Stomach (tissue), 9 donors: ENCODE results near the gene CSAD. TPM values are rescaled to one million over a fixed set of nuclear protein-coding genes. Genes with fewer than 3 reads are reported as not detected.
A peak's percentile ranks its signal among the peaks of the same experiment; 100 is the strongest.

ENCODE experiments used
- DNase-seq, 2 donors: peaks; one replicate each; pipeline versions ENCODE4 v3.0.0 to v3.0.0-alpha.2; 2013 to 2019
- H3K27ac ChIP-seq, 5 donors: fragments of 200-600 bp in 4 of 5; sonication (generic) in 4 of 5; one replicate each; pipeline ENCODE4 v1.5.1; 2013 to 2019; ENCODE audit warnings: mild to moderate bottlenecking in 1 of 5, moderate library complexity in 1 of 5
- H3K27me3 ChIP-seq, 3 donors: fragments of 200-600 bp; sonication (generic); one replicate each; pipeline ENCODE4 v1.5.1; 2017 to 2019; ENCODE audit warnings: mixed run types in 1 of 3
- H3K36me3 ChIP-seq, 4 donors: fragments of 200-600 bp; sonication (generic); 1 replicate in 3 of 4; 2 replicates in 1 of 4; pipeline ENCODE4 v1.5.1; 2016 to 2019
- H3K4me1 ChIP-seq, 4 donors: fragments of 200-600 bp; sonication (generic); one replicate each; pipeline ENCODE4 v1.5.1; 2016 to 2019
- H3K4me3 ChIP-seq, 4 donors: fragments of 200-600 bp; sonication (generic) in 3 of 4; one replicate each; pipeline ENCODE4 v1.5.1; 2016 to 2019; ENCODE audit warnings: mild to moderate bottlenecking in 1 of 4
- H3K9me3 ChIP-seq, 4 donors: fragments of 200-600 bp; sonication (generic); one replicate each; pipeline ENCODE4 v1.5.1; 2016 to 2019
- EP300 ChIP-seq: sonication (generic); formaldehyde crosslinking; IDR thresholded peaks from one replicate; pipeline ENCODE4 v1.6.1; 2017; ENCODE audit warnings: antibody characterized with exemption
- POLR2A ChIP-seq, 4 donors: fragments of 450-650 bp; IDR thresholded peaks; one replicate each; pipeline ENCODE4 v1.6.1; 2016; ENCODE audit warnings: antibody characterized with exemption in 4 of 4, control low read depth in 2 of 4, mild to moderate bottlenecking in 1 of 4, moderate library complexity in 1 of 4
- POLR2AphosphoS5 ChIP-seq, 3 donors: sonication (generic); formaldehyde crosslinking; IDR thresholded peaks; one replicate each; pipeline ENCODE4 v1.6.1; 2016; ENCODE audit warnings: antibody characterized with exemption in 3 of 3
- WGBS, 5 donors: extraction: QIAGEN DNeasy Blood & Tissue Kit in 3 of 5; methylation state at CpG; one replicate each; pipeline versions ENCODE4 v1.1.5 to v1.1.7; 2013 to 2018; 5-methylcytosine and 5-hydroxymethylcytosine counted together
- intact Hi-C: fragments of 100-400 bp; cut with DNase I; formaldehyde crosslinking; loops from one replicate; pipeline ENCODE4 v1.15.1; 2023; ENCODE audit warnings: low total_unique reads
- polyA plus RNA-seq, 3 donors: library from polyadenylated mRNA; stranded (reverse); fragments of 200-250 nt; gene quantifications; one replicate each; pipeline ENCODE4 v1.2.3, GENCODE V29; 2013
- total RNA-seq, 5 donors: library from RNA; depleted of rRNA; stranded (reverse); fragments of >200 nt; gene quantifications; one replicate each; pipeline versions ENCODE4 v1.1.0 to v1.2.3, GENCODE V29; 2014 to 2016
- TF ChIP-seq, protein P1 (sequence below), 7 experiments: fragments of 450-650 bp in 4 of 7; fragments of 200-600 bp in 3 of 7; sonication (generic) in 3 of 7; IDR thresholded peaks; one replicate each; pipeline ENCODE4 v1.5.1; 2016 to 2019; ENCODE audit warnings: antibody characterized with exemption in 7 of 7, control low read depth in 2 of 7, mild to moderate bottlenecking in 1 of 7
- donor health status: healthy with polysubstance abuse.
- donor health status: Bipolar disorder and iron deficiency.
- donor health status: healthy.

CSAD gene
- total and polyA plus RNA-seq, 8 donors, result 4.6 to 334 (median 35.5) TPM

GRCh38 chr12:53161119-53161911, 19.4 kb downstream of the CSAD start:
- no peaks in the 10 kb centered on the region for H3K27me3 ChIP-seq
- WGBS, 5 donors, result 82 to 93% (median 90%) methylated on average over 6 to 8 of the region's 8 CpGs
- no peak for DNase-seq
- peaks cover 0 to 23% (median 3%) of the 10 kb centered on the region in 4 donors for H3K36me3 ChIP-seq
- intact Hi-C loops, result no loop called here
- peaks cover 0 to 11% (median 7%) of the 10 kb centered on the region in 4 donors for H3K4me1 ChIP-seq
- no peak overlapping the region for H3K4me3 ChIP-seq
- no peak overlapping the region for H3K27ac ChIP-seq
- H3K9me3 ChIP-seq, result no peaks in the 10 kb centered on the region
- TF ChIP-seq, protein P1, sequence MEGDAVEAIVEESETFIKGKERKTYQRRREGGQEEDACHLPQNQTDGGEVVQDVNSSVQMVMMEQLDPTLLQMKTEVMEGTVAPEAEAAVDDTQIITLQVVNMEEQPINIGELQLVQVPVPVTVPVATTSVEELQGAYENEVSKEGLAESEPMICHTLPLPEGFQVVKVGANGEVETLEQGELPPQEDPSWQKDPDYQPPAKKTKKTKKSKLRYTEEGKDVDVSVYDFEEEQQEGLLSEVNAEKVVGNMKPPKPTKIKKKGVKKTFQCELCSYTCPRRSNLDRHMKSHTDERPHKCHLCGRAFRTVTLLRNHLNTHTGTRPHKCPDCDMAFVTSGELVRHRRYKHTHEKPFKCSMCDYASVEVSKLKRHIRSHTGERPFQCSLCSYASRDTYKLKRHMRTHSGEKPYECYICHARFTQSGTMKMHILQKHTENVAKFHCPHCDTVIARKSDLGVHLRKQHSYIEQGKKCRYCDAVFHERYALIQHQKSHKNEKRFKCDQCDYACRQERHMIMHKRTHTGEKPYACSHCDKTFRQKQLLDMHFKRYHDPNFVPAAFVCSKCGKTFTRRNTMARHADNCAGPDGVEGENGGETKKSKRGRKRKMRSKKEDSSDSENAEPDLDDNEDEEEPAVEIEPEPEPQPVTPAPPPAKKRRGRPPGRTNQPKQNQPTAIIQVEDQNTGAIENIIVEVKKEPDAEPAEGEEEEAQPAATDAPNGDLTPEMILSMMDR (IDR thresholded peaks at IDR 0.05), result no peak
- TF ChIP-seq POLR2A (IDR thresholded peaks at IDR 0.05), result no peak
- no peak for TF ChIP-seq POLR2AphosphoS5 (IDR thresholded peaks at IDR 0.05)
- TF ChIP-seq EP300, result no peak

GRCh38 chr12:53160673-53161072, 20.1 kb downstream of the CSAD start:
- no peak overlapping the region for H3K27ac ChIP-seq
- no peak for TF ChIP-seq POLR2A (IDR thresholded peaks at IDR 0.05)
- no peak for TF ChIP-seq EP300
- TF ChIP-seq, protein P1 (IDR thresholded peaks at IDR 0.05), result no peak
- no peak for TF ChIP-seq POLR2AphosphoS5 (IDR thresholded peaks at IDR 0.05)
- no peaks in the 10 kb centered on the region for H3K9me3 ChIP-seq
- H3K4me3 ChIP-seq, result no peak overlapping the region
- WGBS, 5 donors, result 82 to 96% (median 91%) methylated on average over 2 of the region's 2 CpGs
- H3K36me3 ChIP-seq, result peaks cover 0 to 18% (median 3%) of the 10 kb centered on the region in 4 donors
- no peak for DNase-seq
- no peaks in the 10 kb centered on the region for H3K27me3 ChIP-seq
- H3K4me1 ChIP-seq, result peaks cover 0 to 11% (median 7%) of the 10 kb centered on the region in 4 donors
- intact Hi-C loops, result no loop called here

DNA sequence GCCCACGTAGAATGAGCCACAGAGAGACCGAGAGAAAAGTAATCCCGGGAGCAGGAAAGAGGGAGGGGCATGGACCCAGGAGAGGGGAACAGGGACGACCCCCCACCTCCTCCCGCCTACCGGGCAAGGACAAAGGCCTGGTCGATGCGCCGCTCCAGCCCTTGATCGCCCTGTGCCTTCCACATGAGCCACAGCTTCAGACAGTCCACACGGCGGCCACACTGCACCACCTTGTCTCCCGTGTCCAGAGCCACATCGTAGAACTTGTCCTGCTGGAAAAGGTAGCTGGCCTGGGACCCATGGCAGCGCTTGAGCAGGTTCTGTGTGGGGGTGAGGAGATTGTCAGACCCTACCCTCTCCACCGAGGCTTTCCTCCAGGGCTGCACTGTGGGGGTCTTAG, 20.7 kb downstream of the CSAD start:
- H3K27me3 ChIP-seq, result no peaks in the 10 kb centered on the region

DNA sequence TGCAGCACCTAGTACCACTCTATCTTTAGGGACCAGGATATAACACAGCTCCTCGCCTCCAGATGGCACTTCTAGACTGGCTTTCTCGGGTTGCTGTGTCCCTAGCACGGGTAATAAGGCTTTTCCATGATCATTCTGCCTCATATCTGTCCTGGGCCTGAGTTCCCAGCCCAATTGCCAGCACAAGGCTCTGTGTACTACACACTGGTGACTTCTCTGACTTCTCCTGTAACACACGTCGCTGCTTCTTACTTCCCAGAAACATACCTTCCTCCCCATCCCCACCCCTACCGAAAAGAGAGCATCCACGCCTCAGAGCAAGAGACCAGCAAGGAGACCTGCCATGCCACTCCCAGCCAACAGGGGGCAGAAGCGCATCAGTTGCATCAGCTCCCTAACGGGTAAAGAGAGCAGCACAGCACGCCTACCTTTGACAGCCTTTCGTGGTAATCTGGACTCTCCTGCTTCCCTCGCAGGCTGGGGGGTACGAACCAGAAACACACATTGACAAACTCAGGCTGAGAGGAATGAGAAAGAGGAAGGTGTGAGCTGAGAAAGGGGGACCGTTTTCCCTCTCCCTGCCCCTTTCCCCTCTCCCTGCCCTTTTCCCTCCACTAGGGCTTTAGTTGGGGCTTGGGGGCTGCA, 21.4 kb downstream of the CSAD start:
- H3K9me3 ChIP-seq, result no peaks in the 10 kb centered on the region
- peaks cover 0 to 15% (median 3%) of the 10 kb centered on the region in 4 donors for H3K36me3 ChIP-seq
- H3K27me3 ChIP-seq, result no peaks in the 10 kb centered on the region
- H3K4me3 ChIP-seq, result no peak overlapping the region
- TF ChIP-seq POLR2AphosphoS5 (IDR thresholded peaks at IDR 0.05) (peak in 1 of 3 donors; percentile 55), POLR2A (IDR thresholded peaks at IDR 0.05) (no peak), EP300 (no peak)
- TF ChIP-seq, protein P1 (IDR thresholded peaks at IDR 0.05), result peak in 5 of 7 experiments; percentile 94 to 99 (median 97)
- DNase-seq, result peak; percentile 89 to 92
- H3K27ac ChIP-seq, result peak overlapping the region in 1 of 5 donors; percentile 11
- intact Hi-C loops, result loop anchor here (5.0 kb wide), 1 partner anchor 38 kb away; no protein-coding TSS in a partner anchor
- H3K4me1 ChIP-seq, result peaks cover 0 to 11% (median 7%) of the 10 kb centered on the region in 4 donors
- WGBS, 5 donors, result 12 to 20% (median 18%) methylated on average over 14 of the region's 14 CpGs

More for the DNA sequence above, 20.7 kb downstream of the CSAD start:
- no peak for DNase-seq
- intact Hi-C loops, result loop anchor here (5.0 kb wide), 1 partner anchor 37 kb away; no protein-coding TSS in a partner anchor
- peaks cover 0 to 15% (median 3%) of the 10 kb centered on the region in 4 donors for H3K36me3 ChIP-seq
- no peak overlapping the region for H3K4me3 ChIP-seq
- WGBS, 5 donors, result 81 to 86% (median 84%) methylated on average over 16 of the region's 16 CpGs
- peaks cover 0 to 11% (median 7%) of the 10 kb centered on the region in 4 donors for H3K4me1 ChIP-seq
- TF ChIP-seq POLR2A (IDR thresholded peaks at IDR 0.05) (no peak), POLR2AphosphoS5 (IDR thresholded peaks at IDR 0.05) (no peak), EP300 (no peak)
- TF ChIP-seq, protein P1 (IDR thresholded peaks at IDR 0.05), result no peak
- H3K27ac ChIP-seq, result peak overlapping the region in 1 of 5 donors; percentile 11
- no peaks in the 10 kb centered on the region for H3K9me3 ChIP-seq
